AG09309 (cell line): ENCODE data around the gene ACAP3.

Experiments
- DNase-seq: peaks from one replicate; pipeline ENCODE4 v3.0.0-alpha.2; 2010; ENCODE audit warnings: low read depth
- H3K4me3 ChIP-seq: 2 replicates; pipeline ENCODE4 v1.5.1; 2011; ENCODE audit warnings: mild to moderate bottlenecking, low read depth, low read length, moderate library complexity; ENCODE audit not compliant: control insufficient read depth
- TF ChIP-seq, protein P1 (sequence below): IDR thresholded peaks from 2 replicates; pipeline ENCODE4 v1.5.1; 2011; ENCODE audit warnings: mild to moderate bottlenecking, low read depth, low read length, inconsistent platforms; ENCODE audit not compliant: insufficient read depth, control insufficient read depth; ENCODE audit errors: missing control alignments

Gene ACAP3

DNA sequence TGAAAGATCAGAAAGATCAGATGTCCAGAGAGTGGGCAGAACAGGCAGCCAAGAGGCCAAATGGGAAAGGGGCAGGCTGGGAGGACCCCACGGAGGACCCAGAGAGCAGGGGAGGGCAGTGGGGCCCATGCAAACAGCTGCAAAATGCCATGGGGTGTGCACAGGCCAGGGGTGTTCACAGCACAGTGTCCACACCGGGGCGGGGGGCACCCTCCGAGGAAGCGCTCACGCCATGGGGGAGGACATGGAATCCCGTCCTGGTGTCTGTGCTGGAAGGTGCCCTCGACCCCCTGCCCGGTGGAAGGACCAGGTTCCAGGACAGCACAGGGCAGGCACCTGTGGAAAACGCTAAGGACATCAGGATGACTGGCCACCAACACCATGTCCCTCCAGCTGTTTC is 15.2 kb upstream of the ACAP3 start:
- TF ChIP-seq, protein P1, sequence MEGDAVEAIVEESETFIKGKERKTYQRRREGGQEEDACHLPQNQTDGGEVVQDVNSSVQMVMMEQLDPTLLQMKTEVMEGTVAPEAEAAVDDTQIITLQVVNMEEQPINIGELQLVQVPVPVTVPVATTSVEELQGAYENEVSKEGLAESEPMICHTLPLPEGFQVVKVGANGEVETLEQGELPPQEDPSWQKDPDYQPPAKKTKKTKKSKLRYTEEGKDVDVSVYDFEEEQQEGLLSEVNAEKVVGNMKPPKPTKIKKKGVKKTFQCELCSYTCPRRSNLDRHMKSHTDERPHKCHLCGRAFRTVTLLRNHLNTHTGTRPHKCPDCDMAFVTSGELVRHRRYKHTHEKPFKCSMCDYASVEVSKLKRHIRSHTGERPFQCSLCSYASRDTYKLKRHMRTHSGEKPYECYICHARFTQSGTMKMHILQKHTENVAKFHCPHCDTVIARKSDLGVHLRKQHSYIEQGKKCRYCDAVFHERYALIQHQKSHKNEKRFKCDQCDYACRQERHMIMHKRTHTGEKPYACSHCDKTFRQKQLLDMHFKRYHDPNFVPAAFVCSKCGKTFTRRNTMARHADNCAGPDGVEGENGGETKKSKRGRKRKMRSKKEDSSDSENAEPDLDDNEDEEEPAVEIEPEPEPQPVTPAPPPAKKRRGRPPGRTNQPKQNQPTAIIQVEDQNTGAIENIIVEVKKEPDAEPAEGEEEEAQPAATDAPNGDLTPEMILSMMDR = no peak
- DNase-seq = no peak
- H3K4me3 ChIP-seq = no peak overlapping the region

DNA sequence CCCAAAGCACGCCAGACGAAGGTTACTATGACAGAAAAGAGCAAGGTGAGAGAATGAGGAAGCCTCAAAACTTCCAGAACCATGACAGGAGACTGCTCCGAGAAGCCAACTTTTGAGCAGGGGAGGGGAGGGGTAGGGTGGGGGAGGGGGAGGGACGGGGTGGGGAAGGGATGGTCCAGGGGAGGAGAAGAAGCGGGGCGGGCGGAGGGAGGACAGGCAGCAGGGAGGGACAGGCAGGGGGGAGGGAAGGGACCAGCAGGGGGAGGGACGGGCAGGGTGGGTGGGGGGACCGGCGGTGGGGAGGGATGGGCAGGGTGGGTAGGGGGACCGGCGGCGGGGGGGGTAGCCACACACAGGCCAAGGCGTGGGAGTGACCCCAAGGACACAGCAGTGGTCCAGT is 14.7 kb upstream of the ACAP3 start:
- DNase-seq = no peak
- TF ChIP-seq, protein P1 = no peak
- no peak overlapping the region for H3K4me3 ChIP-seq

DNA sequence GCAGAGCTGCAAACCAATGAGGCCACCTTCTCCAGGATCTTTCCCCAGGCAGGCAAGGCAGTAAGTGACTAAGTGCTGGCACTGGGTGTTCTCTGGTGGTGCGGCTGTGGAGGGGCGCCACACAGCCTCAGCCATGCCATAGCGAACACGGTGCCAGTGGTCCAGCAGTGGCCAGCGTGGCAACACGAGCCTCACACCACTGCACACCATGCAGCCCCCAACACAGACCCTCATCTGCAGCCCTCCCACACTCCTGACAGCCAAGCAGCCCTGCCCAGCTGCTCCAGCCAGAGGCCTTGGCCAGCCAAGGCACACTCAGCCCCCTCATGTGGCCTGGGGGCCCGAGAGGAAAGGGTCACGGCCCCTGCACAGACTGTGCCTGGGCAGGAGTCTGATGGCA is 13.7 kb upstream of the ACAP3 start:
- TF ChIP-seq, protein P1 = no peak
- H3K4me3 ChIP-seq = no peak overlapping the region
- no peak for DNase-seq

DNA sequence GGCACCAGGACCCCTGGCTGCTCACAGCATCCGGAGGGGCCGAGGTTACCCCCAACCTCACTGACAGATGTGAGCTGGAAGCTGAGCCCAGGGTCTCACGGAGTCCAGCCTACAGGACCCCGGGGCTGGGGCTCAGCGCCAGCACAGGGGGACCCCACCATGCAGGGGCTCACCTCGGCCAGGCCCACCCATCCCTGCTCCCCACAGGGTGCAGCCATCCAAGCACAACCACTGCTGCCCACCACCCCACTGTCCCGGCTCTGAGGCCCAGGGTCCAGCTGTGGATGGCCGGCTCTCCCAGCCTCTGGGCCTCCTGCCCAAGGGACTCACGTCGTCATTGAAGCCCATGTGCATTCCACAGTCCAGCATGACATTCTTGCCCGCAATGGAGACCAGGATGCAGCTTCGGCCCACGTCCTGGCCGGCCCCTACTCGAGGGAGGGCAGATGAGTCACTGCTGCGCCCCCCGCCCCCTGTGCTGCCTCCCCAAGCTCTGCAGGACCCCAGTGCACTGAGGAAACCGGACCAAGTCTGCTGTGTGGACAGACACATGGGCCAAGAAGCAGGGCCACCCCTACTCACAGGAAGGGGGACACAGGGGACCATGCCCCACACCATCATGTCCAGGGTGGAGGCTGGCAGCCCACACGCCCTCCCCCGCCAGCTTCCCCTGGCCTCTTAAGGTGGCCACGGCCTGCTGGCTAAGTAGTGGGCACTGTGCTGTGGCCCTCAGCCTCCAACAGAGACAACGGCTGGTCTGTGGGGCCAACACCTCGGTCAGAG is 13.1 kb upstream of the ACAP3 start:
- TF ChIP-seq, protein P1 = no peak
- DNase-seq = no peak
- no peak overlapping the region for H3K4me3 ChIP-seq

DNA sequence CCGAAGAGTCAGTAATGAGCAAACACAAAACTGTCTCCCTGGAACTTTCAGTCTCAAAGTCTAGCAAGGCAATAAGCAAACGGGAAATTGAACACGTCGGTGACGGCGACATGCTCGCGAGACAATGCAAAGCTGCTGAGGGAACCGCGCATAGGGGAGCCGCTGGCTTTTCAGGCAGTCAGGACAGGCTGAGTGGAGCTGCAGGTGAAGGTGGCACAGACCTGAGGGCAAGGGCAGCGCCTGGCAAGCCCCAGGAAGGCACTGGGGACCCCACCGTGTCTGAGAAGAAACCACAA is 11.9 kb upstream of the ACAP3 start:
- H3K4me3 ChIP-seq = no peak overlapping the region
- TF ChIP-seq, protein P1 = no peak
- DNase-seq = no peak

DNA sequence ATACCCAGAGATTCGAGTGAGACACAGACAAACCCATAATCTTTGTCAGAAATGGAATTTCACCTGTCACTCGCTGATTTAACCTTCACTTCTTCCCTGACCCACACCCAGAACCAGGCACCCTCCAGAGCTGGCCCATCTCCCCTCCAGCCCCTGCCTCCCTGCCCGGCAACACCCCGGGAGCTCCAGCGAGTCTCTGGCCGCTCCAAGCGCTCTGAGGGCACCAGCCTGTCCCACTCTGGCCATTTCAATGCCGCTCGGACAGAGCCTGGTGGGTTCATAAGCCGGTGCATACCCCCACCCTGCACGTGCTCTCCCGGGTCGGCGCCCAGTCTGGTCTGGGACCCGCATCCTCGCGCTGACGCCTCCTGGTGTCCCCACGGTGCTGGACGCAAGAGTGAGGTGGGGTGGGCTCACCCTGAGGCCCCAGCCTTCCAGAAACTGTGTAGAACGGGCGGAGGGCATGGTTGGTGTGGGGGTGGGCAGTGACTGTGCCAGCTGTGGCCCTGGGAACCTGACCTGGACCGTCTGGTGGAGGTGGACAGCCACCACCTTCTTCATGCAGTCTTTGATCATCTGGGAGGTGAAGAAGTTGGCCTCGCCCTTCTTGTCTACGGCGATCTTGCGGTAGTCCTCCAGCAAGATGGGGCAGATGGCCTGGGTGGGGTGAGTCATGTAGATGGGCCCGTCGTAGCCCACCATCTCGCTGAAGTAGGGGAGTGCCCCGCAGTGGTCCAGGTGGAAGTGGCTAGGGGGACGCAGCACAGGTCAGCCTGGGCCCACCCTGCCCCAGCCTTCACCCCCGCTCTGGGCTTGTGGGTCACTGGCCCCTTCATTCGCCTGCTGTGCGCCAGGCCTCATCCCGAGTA is 11.3 kb upstream of the ACAP3 start:
- H3K4me3 ChIP-seq = no peak overlapping the region
- DNase-seq = no peak
- TF ChIP-seq, protein P1 = no peak
